Duodenal mucosa (tissue), 2 donors: ENCODE results near the gene CD82.
A peak's percentile ranks its signal among the peaks of the same experiment; 100 is the strongest.

Source experiments
- H3K27ac ChIP-seq: one replicate; pipeline ENCODE4 v1.7.0; 2013; ENCODE audit warnings: low read depth, low read length
- H3K27me3 ChIP-seq, 2 donors: one replicate each; pipeline ENCODE4 v1.7.0; 2013; ENCODE audit warnings: low read length in 2 of 2, control low read depth in 1 of 2; ENCODE audit not compliant: insufficient read depth in 2 of 2, control insufficient read depth in 1 of 2
- H3K36me3 ChIP-seq, 2 donors: one replicate each; pipeline ENCODE4 v1.7.0; 2013; ENCODE audit warnings: low read length in 2 of 2, control low read depth in 1 of 2; ENCODE audit not compliant: insufficient read depth in 2 of 2, control insufficient read depth in 1 of 2
- H3K4me1 ChIP-seq, 2 donors: one replicate each; pipeline ENCODE4 v1.7.0; 2013; ENCODE audit warnings: low read length in 2 of 2, control low read depth in 1 of 2; ENCODE audit not compliant: insufficient read depth in 2 of 2, control insufficient read depth in 1 of 2
- H3K4me3 ChIP-seq, 2 donors: one replicate each; pipeline ENCODE4 v1.7.0; 2013; ENCODE audit warnings: low read length in 2 of 2, low read depth in 1 of 2
- H3K9ac ChIP-seq, 2 donors: one replicate each; pipeline ENCODE4 v1.7.0; 2013; ENCODE audit warnings: low read length in 2 of 2, low read depth in 1 of 2
- H3K9me3 ChIP-seq, 2 donors: one replicate each; pipeline ENCODE4 v1.7.0; 2013; ENCODE audit warnings: low read length in 2 of 2, control low read depth in 1 of 2; ENCODE audit not compliant: control insufficient read depth in 1 of 2

Gene CD82

DNA sequence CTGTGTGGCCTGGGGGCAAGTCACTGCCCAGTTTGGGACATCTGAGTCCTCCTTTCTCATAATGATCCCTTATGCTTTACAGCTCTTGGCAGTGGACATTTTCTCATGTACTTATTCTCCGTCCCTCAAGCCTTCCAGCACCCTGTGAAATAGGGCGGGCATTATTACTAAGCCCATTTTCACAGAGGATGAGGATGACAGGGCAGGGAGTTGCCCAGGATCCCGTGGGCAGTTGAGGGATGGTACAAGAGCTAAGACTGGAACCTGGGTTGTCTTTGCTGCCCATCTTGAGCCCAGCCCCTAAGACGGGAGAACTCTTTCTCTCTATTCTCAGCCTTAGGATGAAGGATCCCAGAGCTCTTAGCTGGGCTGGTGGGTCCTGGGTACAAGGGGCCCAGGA lies 11.2 kb downstream of the CD82 start:
- peaks cover 38 to 59% of the 10 kb centered on the region in 2 donors for H3K4me1 ChIP-seq

DNA sequence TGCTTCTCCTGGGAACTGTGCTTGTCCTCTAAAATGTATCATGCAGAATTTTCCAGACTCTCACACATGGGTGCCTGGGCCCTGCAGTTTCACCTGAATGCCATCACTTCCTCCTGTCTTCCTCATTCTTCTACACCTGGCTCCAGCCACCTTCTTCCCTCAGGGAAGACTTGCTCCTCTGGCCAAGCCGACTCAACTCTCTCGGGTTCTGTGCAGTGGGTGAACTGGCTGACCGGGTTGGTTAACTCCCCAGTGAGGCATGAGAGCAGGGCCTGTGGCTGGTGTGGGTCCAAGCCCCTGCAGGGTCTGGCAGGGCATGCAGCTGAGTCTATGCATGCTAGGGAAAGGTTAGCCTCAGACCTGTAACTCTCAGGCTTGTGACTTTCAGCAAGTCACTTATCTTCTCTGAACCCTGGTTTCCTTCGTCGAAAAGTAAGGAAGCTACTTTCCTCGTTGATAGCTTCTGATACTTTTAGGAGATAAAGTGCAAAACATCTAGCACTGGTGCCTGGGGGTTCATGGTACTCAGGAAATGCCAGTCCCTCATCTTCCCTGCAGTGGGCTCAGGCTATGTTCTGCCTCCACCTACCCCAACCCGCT lies 11.9 kb downstream of the CD82 start:
- no peak overlapping the region for H3K9ac ChIP-seq
- no peaks in the 10 kb centered on the region for H3K9me3 ChIP-seq
- peaks cover 33 to 53% of the 10 kb centered on the region in 2 donors for H3K4me1 ChIP-seq
- no peaks in the 10 kb centered on the region for H3K27me3 ChIP-seq
- H3K27ac ChIP-seq, result no peak overlapping the region
- H3K4me3 ChIP-seq, result no peak overlapping the region
- peaks cover 0 to 14% of the 10 kb centered on the region in 2 donors for H3K36me3 ChIP-seq

More for the DNA sequence above, 11.2 kb downstream of the CD82 start:
- no peak overlapping the region for H3K27ac ChIP-seq
- H3K4me3 ChIP-seq, result no peak overlapping the region
- H3K27me3 ChIP-seq, result no peaks in the 10 kb centered on the region
- H3K36me3 ChIP-seq, result peaks cover 0 to 11% of the 10 kb centered on the region in 2 donors
- no peaks in the 10 kb centered on the region for H3K9me3 ChIP-seq
- no peak overlapping the region for H3K9ac ChIP-seq

DNA sequence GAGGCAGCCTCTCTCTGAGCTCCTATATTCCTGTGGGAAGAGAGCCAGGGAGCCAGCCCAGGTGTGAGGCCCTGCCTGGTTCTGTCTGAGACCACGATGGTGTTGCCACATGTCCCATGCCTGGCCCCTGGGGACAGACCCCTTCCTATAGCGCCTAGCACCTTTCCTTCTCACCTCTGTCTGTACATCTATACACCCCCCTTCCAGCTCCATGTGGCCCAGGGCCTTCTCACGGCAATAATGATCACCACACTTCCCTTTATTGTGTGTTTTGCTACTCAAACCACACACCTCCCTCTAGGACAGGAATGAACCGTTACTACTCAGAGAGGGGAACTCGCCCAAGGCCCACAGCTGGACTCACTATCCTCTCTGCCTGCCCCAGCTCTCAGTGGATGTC lies 12.8 kb downstream of the CD82 start:
- no peak overlapping the region for H3K9ac ChIP-seq
- H3K9me3 ChIP-seq, result peaks cover 0 to 4% of the 10 kb centered on the region in 2 donors
- H3K27me3 ChIP-seq, result no peaks in the 10 kb centered on the region
- no peak overlapping the region for H3K27ac ChIP-seq
- peaks cover 0 to 21% of the 10 kb centered on the region in 2 donors for H3K36me3 ChIP-seq
- H3K4me1 ChIP-seq, result peaks cover 23 to 44% of the 10 kb centered on the region in 2 donors
- no peak overlapping the region for H3K4me3 ChIP-seq

GRCh38 chr11:44579302-44579761 lies 13.9 kb downstream of the CD82 start:
- H3K9me3 ChIP-seq, result peaks cover 0 to 4% of the 10 kb centered on the region in 2 donors
- H3K9ac ChIP-seq, result peak overlapping the region in 1 of 2 donors; percentile 32
- no peak overlapping the region for H3K4me3 ChIP-seq
- H3K4me1 ChIP-seq, result peaks cover 22 to 42% of the 10 kb centered on the region in 2 donors
- H3K36me3 ChIP-seq, result peaks cover 0 to 21% of the 10 kb centered on the region in 2 donors
- no peaks in the 10 kb centered on the region for H3K27me3 ChIP-seq
- no peak overlapping the region for H3K27ac ChIP-seq

- Histone ChIP-seq H3K4me1 (peaks cover 36 to 39% of the 10 kb centered on the region in 2 donors), H3K27me3 (no peaks in the 10 kb centered on the region), H3K9ac (no peak overlapping the region), H3K27ac (no peak overlapping the region), H3K9me3 (peaks cover 0 to 4% of the 10 kb centered on the region in 2 donors), H3K36me3 (peaks cover 0 to 21% of the 10 kb centered on the region in 2 donors), H3K4me3 (no peak overlapping the region)
Observed at GRCh38 chr11:44580701-44581100, 15.2 kb downstream of the CD82 start.

- H3K9ac ChIP-seq, result no peak overlapping the region
- peaks cover 0 to 4% of the 10 kb centered on the region in 2 donors for H3K9me3 ChIP-seq
- peaks cover 36 to 39% of the 10 kb centered on the region in 2 donors for H3K4me1 ChIP-seq
- no peaks in the 10 kb centered on the region for H3K27me3 ChIP-seq
- no peak overlapping the region for H3K4me3 ChIP-seq
- H3K36me3 ChIP-seq, result peaks cover 0 to 21% of the 10 kb centered on the region in 2 donors
- no peak overlapping the region for H3K27ac ChIP-seq
Observed at GRCh38 chr11:44581246-44581645, 15.8 kb downstream of the CD82 start.

DNA sequence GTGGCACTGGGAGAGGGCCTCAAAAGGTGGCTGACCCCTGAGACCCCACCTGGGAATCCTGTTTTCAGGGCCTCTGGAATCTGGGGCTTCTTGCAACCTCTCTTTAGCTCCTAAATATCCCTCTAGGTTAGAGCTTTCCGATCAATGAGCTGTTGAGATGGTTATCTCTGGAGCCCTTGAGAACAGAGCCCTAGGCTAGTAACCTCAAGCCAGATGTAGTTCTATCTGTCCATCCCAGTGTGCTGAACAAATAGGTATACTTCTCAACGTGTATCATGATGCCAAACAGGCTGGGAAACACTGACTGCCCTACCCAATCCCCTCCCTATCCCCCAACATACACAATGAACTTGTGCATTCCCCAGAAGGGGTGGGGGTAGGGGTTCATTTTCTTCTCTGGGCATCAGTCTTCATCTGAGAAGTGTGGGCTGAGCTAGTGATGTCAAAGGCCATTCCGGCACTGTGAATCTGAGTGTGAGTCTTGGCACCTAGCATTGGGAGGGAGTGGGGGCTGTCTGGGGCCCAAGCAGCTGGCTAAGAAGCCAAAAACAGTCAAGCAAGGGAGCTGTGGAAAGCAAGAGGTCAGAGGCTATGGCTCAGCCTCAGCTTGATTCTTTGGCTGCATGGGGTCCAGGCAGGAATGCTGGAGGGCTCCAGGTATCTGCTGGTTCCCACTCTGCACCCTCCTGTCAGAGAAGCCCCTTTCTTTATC lies 17.3 kb downstream of the CD82 start:
- peaks cover 36 to 37% of the 10 kb centered on the region in 2 donors for H3K4me1 ChIP-seq
- no peaks in the 10 kb centered on the region for H3K27me3 ChIP-seq
- peaks cover 0 to 22% of the 10 kb centered on the region in 2 donors for H3K36me3 ChIP-seq
- no peak overlapping the region for H3K9ac ChIP-seq
- no peak overlapping the region for H3K27ac ChIP-seq
- no peak overlapping the region for H3K4me3 ChIP-seq
- peaks cover 0 to 4% of the 10 kb centered on the region in 2 donors for H3K9me3 ChIP-seq

GRCh38 chr11:44583353-44583669 lies 17.8 kb downstream of the CD82 start:
- no peaks in the 10 kb centered on the region for H3K27me3 ChIP-seq
- no peak overlapping the region for H3K9ac ChIP-seq
- peaks cover 0 to 4% of the 10 kb centered on the region in 2 donors for H3K9me3 ChIP-seq
- no peak overlapping the region for H3K4me3 ChIP-seq
- H3K27ac ChIP-seq, result no peak overlapping the region
- peaks cover 32 to 33% of the 10 kb centered on the region in 2 donors for H3K4me1 ChIP-seq
- peaks cover 0 to 24% of the 10 kb centered on the region in 2 donors for H3K36me3 ChIP-seq

DNA sequence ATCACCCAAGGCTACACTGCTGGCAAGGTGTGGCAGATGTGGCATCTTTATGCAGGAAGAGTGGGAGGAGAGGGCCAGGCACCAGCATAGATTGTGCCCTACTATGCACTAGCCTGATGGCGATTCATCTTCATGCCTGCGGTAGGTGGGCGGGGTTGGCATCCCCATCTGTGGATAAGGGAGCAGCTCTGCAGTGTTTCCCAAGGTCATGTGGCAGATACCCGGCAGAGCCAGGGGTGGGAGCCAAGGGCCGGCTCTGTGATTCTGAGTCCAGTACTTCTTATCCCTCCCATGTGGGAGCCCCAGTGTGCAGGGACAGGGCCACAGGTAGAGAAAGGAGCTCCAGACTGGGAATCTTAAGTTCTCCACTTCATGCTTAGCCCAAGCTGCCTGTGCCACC lies 20.0 kb downstream of the CD82 start:
- peaks cover 17 to 22% of the 10 kb centered on the region in 2 donors for H3K4me1 ChIP-seq
- peaks cover 0 to 4% of the 10 kb centered on the region in 2 donors for H3K9me3 ChIP-seq
- H3K4me3 ChIP-seq, result no peak overlapping the region
- H3K27me3 ChIP-seq, result no peaks in the 10 kb centered on the region
- H3K9ac ChIP-seq, result no peak overlapping the region
- H3K27ac ChIP-seq, result no peak overlapping the region
- peaks cover 0 to 38% of the 10 kb centered on the region in 2 donors for H3K36me3 ChIP-seq

DNA sequence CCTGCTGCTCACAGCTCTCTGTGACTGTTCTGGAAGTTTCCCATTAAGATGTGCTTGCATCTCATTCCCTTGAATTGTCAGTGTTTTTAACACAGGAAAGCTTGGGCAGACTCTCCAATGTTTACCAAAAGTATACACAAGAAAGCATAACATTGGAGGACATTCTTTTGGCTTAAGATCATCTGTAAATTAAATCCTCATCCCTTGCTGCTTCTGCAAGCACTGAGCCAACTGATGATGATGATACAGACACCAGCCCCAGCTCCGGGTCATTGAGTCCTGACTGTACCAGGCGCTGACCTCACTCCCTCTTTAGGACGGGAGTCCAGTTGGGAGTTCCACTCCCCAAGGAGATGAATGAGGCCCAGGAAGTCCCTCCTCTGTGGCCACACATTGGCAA lies 23.8 kb downstream of the CD82 start:
- H3K4me1 ChIP-seq, result peaks cover 18 to 22% of the 10 kb centered on the region in 2 donors
- H3K9ac ChIP-seq, result no peak overlapping the region
- no peak overlapping the region for H3K27ac ChIP-seq
- H3K9me3 ChIP-seq, result no peaks in the 10 kb centered on the region
- H3K36me3 ChIP-seq, result peaks cover 0 to 25% of the 10 kb centered on the region in 2 donors
- no peak overlapping the region for H3K4me3 ChIP-seq
- H3K27me3 ChIP-seq, result no peaks in the 10 kb centered on the region
